ENCODE measurements around the gene MRPL46.

GRCh38 chr15:88467073-88467934 lies at the start of gene MRPL46, which contains the start of gene MRPS11:
- TF ChIP-seq MAX (IDR thresholded peaks at IDR 0.05; ENCODE audit: low read depth, low read length) (peak; percentile 76), CTCF (IDR thresholded peaks at IDR 0.05; ENCODE audit: low read depth, low read length) (no peak)

Data from NB4 (cell line).